Mucosa of rectum (tissue), 2 donors: ENCODE data around the gene TBC1D20.
A peak's percentile ranks its signal among the peaks of the same experiment; 100 is the strongest.
"Not testable (repeated sequence)": the region's sequence is repeated elsewhere in the genome, so short reads cannot be mapped to it uniquely, and the experiment has no call there.

Source experiments
- H3K27ac ChIP-seq, 2 donors: one replicate each; pipeline ENCODE4 v1.7.0; 2013; ENCODE audit warnings: inconsistent platforms in 2 of 2, low read depth in 2 of 2, low read length in 2 of 2
- H3K27me3 ChIP-seq, 2 donors: one replicate each; pipeline ENCODE4 v1.7.0; 2013; ENCODE audit warnings: low read length in 2 of 2; ENCODE audit not compliant: control insufficient read depth in 2 of 2, insufficient read depth in 2 of 2
- H3K36me3 ChIP-seq, 2 donors: one replicate each; pipeline ENCODE4 v1.7.0; 2013; ENCODE audit warnings: low read length in 2 of 2; ENCODE audit not compliant: control insufficient read depth in 2 of 2, insufficient read depth in 2 of 2
- H3K4me1 ChIP-seq, 2 donors: one replicate each; pipeline ENCODE4 v1.7.0; 2013; ENCODE audit warnings: low read length in 2 of 2, mild to moderate bottlenecking in 1 of 2; ENCODE audit not compliant: control insufficient read depth in 2 of 2, insufficient read depth in 2 of 2
- H3K4me3 ChIP-seq, 2 donors: one replicate each; pipeline ENCODE4 v1.7.0; 2013; ENCODE audit warnings: low read length in 2 of 2
- H3K9ac ChIP-seq, 2 donors: one replicate each; pipeline ENCODE4 v1.7.0; 2013; ENCODE audit warnings: low read length in 2 of 2, low read depth in 1 of 2, mild to moderate bottlenecking in 1 of 2
- H3K9me3 ChIP-seq, 2 donors: one replicate each; pipeline ENCODE4 v1.7.0; 2013; ENCODE audit warnings: low read length in 2 of 2; ENCODE audit not compliant: control insufficient read depth in 2 of 2
- donor health status: healthy.
- donor health status: Normal muscosa, but diverticular disease.

TBC1D20 gene

GRCh38 chr20:401682-402495, 60.4 kb downstream of the TBC1D20 start:
- H3K4me1 ChIP-seq: peaks cover 0 to 4% of the 10 kb centered on the region in 2 donors
- no peak overlapping the region for H3K27ac ChIP-seq
- no peaks in the 10 kb centered on the region for H3K9me3 ChIP-seq
- H3K9ac ChIP-seq: no peak overlapping the region
- H3K27me3 ChIP-seq: no peaks in the 10 kb centered on the region
- no peak overlapping the region for H3K4me3 ChIP-seq
- peaks cover 1 to 5% of the 10 kb centered on the region in 2 donors for H3K36me3 ChIP-seq

GRCh38 chr20:400454-401275, 61.7 kb downstream of the TBC1D20 start:
- Histone ChIP-seq H3K27ac (peak overlapping the region in 1 of 2 donors; percentile 9), H3K4me1 (peaks cover 0 to 2% of the 10 kb centered on the region in 2 donors), H3K9me3 (no peaks in the 10 kb centered on the region), H3K27me3 (no peaks in the 10 kb centered on the region), H3K9ac (no peak overlapping the region), H3K36me3 (peaks cover 8 to 13% of the 10 kb centered on the region in 2 donors), H3K4me3 (no peak overlapping the region)

- no peak overlapping the region for H3K27ac ChIP-seq
- peaks cover 0 to 2% of the 10 kb centered on the region in 2 donors for H3K4me1 ChIP-seq
- H3K27me3 ChIP-seq: no peaks in the 10 kb centered on the region
- peaks cover 8 to 13% of the 10 kb centered on the region in 2 donors for H3K36me3 ChIP-seq
- H3K9ac ChIP-seq: no peak overlapping the region
- no peaks in the 10 kb centered on the region for H3K9me3 ChIP-seq
- no peak overlapping the region for H3K4me3 ChIP-seq
These were observed 62.2 kb downstream of the TBC1D20 start for GRCh38 chr20:400128-400453.

- H3K4me3 ChIP-seq: no peak overlapping the region
- H3K27ac ChIP-seq: no peak overlapping the region
- peaks cover 8 to 18% of the 10 kb centered on the region in 2 donors for H3K36me3 ChIP-seq
- no peaks in the 10 kb centered on the region for H3K9me3 ChIP-seq
- H3K27me3 ChIP-seq: no peaks in the 10 kb centered on the region
- H3K9ac ChIP-seq: no peak overlapping the region
- H3K4me1 ChIP-seq: peaks cover 0 to 2% of the 10 kb centered on the region in 2 donors
These were observed 63.1 kb downstream of the TBC1D20 start for GRCh38 chr20:399182-399707.

- Histone ChIP-seq H3K4me1 (peaks cover 0 to 2% of the 10 kb centered on the region in 2 donors), H3K9me3 (no peaks in the 10 kb centered on the region), H3K27ac (no peak overlapping the region), H3K4me3 (no peak overlapping the region), H3K9ac (no peak overlapping the region), H3K36me3 (peaks cover 8 to 18% of the 10 kb centered on the region in 2 donors), H3K27me3 (no peaks in the 10 kb centered on the region)
These were observed 64.7 kb downstream of the TBC1D20 start for GRCh38 chr20:397432-398237.

GRCh38 chr20:396619-397431, 65.5 kb downstream of the TBC1D20 start:
- no peaks in the 10 kb centered on the region for H3K27me3 ChIP-seq
- no peak overlapping the region for H3K27ac ChIP-seq
- no peaks in the 10 kb centered on the region for H3K4me1 ChIP-seq
- H3K36me3 ChIP-seq: peaks cover 8 to 21% of the 10 kb centered on the region in 2 donors
- no peaks in the 10 kb centered on the region for H3K9me3 ChIP-seq
- H3K9ac ChIP-seq: no peak overlapping the region
- no peak overlapping the region for H3K4me3 ChIP-seq

GRCh38 chr20:396252-396618, 66.1 kb downstream of the TBC1D20 start:
- no peak overlapping the region for H3K4me3 ChIP-seq
- no peaks in the 10 kb centered on the region for H3K27me3 ChIP-seq
- H3K4me1 ChIP-seq: no peaks in the 10 kb centered on the region
- H3K36me3 ChIP-seq: peaks cover 8 to 24% of the 10 kb centered on the region in 2 donors
- H3K27ac ChIP-seq: no peak overlapping the region
- no peak overlapping the region for H3K9ac ChIP-seq
- H3K9me3 ChIP-seq: no peaks in the 10 kb centered on the region

GRCh38 chr20:393296-393695, 69.0 kb downstream of the TBC1D20 start:
- H3K4me1 ChIP-seq, H3K27ac ChIP-seq, H3K9me3 ChIP-seq, H3K4me3 ChIP-seq, H3K9ac ChIP-seq, H3K27me3 ChIP-seq: not testable (repeated sequence)
- H3K36me3 ChIP-seq: peaks cover 11 to 42% of the 10 kb centered on the region in 2 donors

- Histone ChIP-seq H3K4me3 (no peak overlapping the region), H3K27ac (no peak overlapping the region), H3K36me3 (peaks cover 4 to 33% of the 10 kb centered on the region in 2 donors)
These were observed 71.2 kb downstream of the TBC1D20 start for GRCh38 chr20:391041-391711.

More at GRCh38 chr20:391041-391711, 71.2 kb downstream of the TBC1D20 start:
- Histone ChIP-seq H3K27me3 (no peaks in the 10 kb centered on the region), H3K9ac (no peak overlapping the region), H3K9me3 (no peaks in the 10 kb centered on the region), H3K4me1 (no peaks in the 10 kb centered on the region)
